Fibroblast of the aortic adventitia (primary cell): ENCODE measurements around the gene PRTFDC1. TPM values are rescaled to one million over a fixed set of nuclear protein-coding genes. Genes with fewer than 3 reads are reported as not detected.

Experiments used
- DNase-seq: peaks from one replicate; pipeline ENCODE4 v3.0.0-alpha.2; 2010; ENCODE audit warnings: low read depth
- H3K4me3 ChIP-seq: 2 replicates; pipeline ENCODE4 v1.5.1; 2011; ENCODE audit warnings: low read depth, mild to moderate bottlenecking, control low read depth, low read length, moderate library complexity
- CTCF ChIP-seq: IDR thresholded peaks from 2 replicates; pipeline ENCODE4 v1.5.1; 2011; ENCODE audit warnings: mild to moderate bottlenecking, low read length, control low read depth, inconsistent platforms; ENCODE audit not compliant: insufficient read depth
- total RNA-seq: library from RNA; depleted of rRNA; stranded (reverse); fragments of >200 nt; gene quantifications from 2 replicates; pipeline ENCODE4 v1.2.3, GENCODE V29; 2012; ENCODE audit warnings: low replicate concordance

PRTFDC1 gene
- total RNA-seq, 1 donor = 39.6 TPM

GRCh38 chr10:24887855-24888231 lies 64.6 kb downstream of the PRTFDC1 start:
- DNase-seq = no peak
- no peak overlapping the region for H3K4me3 ChIP-seq

GRCh38 chr10:24886290-24886680 lies 66.1 kb downstream of the PRTFDC1 start:
- no peak for DNase-seq
- TF ChIP-seq CTCF = no peak
- H3K4me3 ChIP-seq = no peak overlapping the region

More at GRCh38 chr10:24887855-24888231, 64.6 kb downstream of the PRTFDC1 start:
- no peak for TF ChIP-seq CTCF

- DNase-seq = no peak
- H3K4me3 ChIP-seq = no peak overlapping the region
- no peak for TF ChIP-seq CTCF
Observed at GRCh38 chr10:24885551-24886289, 66.7 kb downstream of the PRTFDC1 start.

GRCh38 chr10:24884793-24885192 lies 67.6 kb downstream of the PRTFDC1 start:
- DNase-seq = no peak
- no peak for TF ChIP-seq CTCF
- H3K4me3 ChIP-seq = no peak overlapping the region

- TF ChIP-seq CTCF = no peak
- DNase-seq = no peak
- no peak overlapping the region for H3K4me3 ChIP-seq
Observed at GRCh38 chr10:24884316-24884715, 68.1 kb downstream of the PRTFDC1 start.

- TF ChIP-seq CTCF = no peak
- no peak overlapping the region for H3K4me3 ChIP-seq
Observed at GRCh38 chr10:24883176-24883575, 69.2 kb downstream of the PRTFDC1 start.

GRCh38 chr10:24882047-24882698 lies 70.2 kb downstream of the PRTFDC1 start:
- TF ChIP-seq CTCF = no peak
- no peak overlapping the region for H3K4me3 ChIP-seq
- DNase-seq = peak; percentile 63

More at GRCh38 chr10:24883176-24883575, 69.2 kb downstream of the PRTFDC1 start:
- no peak for DNase-seq
